ENCODE measurements around the gene WWOX.
"Not testable (repeated sequence)": the region's sequence is repeated elsewhere in the genome, so short reads cannot be mapped to it uniquely, and the experiment has no call there.

Gene WWOX

DNA sequence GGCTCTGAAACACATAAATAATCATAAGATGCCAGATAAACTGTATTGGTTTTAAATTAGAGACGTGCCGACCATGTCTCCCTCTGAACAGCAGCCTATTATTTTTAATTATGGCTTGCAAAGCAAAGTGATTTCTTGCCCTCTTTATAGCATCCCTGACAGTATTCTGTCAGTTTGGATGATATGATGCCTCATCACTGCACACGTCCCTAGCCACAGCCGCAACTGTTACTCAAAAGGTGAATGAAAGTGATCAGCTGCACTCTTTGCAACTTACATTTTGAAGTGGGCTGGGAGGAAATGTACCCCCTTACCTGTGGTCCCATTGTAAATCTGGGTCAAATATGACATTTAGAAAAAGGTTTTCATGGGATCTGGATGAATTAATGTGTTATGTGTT, 1111.2 kb downstream of the WWOX start:
- no peak for DNase-seq

DNA sequence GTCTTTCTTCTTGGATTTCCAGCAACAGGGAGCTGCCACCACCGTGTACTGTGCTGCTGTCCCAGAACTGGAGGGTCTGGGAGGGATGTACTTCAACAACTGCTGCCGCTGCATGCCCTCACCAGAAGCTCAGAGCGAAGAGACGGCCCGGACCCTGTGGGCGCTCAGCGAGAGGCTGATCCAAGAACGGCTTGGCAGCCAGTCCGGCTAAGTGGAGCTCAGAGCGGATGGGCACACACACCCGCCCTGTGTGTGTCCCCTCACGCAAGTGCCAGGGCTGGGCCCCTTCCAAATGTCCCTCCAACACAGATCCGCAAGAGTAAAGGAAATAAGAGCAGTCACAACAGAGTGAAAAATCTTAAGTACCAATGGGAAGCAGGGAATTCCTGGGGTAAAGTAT, 1112.1 kb downstream of the WWOX start:
- DNase-seq = no peak

DNA sequence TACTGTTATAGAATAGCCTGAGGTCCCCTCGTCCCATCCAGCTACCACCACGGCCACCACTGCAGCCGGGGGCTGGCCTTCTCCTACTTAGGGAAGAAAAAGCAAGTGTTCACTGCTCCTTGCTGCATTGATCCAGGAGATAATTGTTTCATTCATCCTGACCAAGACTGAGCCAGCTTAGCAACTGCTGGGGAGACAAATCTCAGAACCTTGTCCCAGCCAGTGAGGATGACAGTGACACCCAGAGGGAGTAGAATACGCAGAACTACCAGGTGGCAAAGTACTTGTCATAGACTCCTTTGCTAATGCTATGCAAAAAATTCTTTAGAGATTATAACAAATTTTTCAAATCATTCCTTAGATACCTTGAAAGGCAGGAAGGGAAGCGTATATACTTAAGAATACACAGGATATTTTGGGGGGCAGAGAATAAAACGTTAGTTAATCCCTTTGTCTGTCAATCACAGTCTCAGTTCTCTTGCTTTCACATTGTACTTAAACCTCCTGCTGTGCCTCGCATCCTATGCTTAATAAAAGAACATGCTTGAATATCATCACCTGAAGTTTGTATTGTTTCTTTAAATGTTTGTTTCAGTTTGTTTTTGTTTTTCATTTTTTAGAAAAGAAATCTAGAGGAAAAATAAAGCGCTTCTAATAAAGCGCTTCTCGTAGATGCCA, 1112.8 kb downstream of the WWOX start:
- DNase-seq = no peak

DNA sequence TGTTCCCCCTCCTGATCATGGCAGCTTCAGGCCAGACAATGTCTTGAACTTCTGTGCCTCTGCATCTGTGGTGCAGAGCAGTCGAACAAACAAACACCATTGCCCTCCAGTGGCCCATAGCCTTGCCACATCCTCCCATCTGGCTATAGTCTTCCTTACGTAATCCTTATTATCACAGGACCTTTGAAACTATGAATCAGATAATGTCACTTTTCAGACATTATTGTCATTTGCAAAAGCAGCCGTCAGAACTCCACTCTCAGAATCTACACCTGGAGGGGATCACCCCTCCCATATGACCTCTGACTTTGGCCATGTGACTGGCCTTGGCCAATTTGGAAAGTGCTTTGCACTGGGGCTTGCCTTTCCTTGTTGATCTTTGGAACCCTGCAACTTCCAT, 1113.8 kb downstream of the WWOX start:
- DNase-seq = peak; percentile 12

DNA sequence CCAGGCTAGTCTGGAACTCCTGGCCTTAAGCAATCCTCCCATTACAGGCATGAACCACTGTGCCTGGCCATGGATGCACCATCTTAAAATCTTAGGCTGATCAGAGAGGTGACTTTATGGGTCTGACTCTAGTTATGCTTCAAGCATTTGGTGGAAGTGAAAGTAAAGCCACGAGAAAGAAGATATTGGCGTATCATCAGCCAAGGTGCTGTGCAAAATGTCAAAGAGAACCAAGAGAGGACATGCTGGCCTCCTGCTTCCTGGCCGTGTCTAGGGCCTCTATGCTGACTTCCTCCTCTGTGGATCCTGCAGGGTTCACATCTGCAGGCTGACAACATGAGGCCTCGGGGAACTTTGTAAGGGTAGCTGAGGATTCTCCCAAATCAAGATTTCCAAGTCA, 1115.8 kb downstream of the WWOX start:
- no peak for DNase-seq

DNA sequence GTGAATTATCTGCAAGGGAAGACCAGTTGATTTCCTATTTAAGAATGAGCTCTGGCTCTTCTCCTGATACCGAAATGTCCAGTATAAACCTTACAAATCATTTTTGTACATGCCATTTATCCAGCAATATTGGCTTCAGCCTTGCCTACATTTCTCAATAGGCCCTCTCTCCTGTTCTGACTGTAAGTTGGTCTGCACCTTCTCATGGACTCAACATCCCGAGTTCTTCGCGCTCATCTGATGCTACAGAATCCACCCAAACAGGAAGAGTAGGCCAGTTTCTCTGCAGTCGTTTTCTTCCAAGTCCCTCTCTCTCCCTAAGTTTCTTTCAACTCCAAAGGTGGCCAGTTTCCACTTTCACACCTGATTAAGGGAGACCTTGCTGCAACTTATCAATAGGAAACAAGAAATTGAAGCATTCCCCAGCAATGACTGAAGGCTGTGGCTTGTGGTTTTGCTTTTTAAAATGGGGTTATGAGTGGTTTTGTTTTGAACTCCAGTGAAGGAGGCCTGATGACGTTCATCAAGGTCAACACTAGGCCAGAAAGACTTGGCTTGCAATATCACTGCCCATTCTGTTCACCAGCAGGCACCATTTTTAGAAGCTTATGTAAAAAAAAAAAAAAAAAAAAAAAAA, 1118.0 kb downstream of the WWOX start:
- DNase-seq = no peak

DNA sequence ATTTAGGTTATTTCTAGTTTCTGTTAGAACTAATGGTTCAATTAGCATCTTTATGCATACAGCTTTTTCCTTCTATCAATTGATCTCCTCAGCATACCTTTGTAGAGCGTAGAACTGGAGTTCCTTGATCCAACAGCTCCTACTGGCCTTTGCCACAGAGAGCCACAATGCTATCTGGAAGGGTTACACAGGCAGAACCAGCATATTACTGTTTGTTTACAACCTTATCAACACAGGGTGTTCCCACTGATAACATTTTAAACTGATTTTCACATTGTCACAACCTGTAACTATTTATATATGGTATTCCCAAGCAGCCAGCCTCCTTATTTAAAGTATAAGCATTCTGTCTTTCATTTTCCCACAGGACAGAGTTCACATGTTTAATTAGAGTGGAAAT, 1118.9 kb downstream of the WWOX start:
- DNase-seq = no peak

DNA sequence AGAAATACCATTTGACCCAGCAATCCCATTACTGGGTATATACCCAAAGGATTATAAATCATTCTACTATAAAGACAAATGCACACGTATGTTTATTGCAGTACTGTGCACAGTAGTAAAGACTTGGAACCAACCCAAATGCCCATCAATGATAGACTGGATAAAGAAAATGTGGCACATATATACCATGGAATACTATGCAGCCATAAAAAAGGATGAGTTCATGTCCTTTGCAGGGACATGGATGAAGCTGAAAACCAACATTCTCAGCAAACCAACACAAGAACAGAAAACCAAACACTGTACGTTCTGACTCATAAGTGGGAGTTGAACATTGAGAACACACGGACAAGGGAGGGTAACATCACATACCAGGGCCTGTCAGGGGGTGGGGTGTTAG, 1126.5 kb downstream of the WWOX start:
- DNase-seq = not testable (repeated sequence)

DNA sequence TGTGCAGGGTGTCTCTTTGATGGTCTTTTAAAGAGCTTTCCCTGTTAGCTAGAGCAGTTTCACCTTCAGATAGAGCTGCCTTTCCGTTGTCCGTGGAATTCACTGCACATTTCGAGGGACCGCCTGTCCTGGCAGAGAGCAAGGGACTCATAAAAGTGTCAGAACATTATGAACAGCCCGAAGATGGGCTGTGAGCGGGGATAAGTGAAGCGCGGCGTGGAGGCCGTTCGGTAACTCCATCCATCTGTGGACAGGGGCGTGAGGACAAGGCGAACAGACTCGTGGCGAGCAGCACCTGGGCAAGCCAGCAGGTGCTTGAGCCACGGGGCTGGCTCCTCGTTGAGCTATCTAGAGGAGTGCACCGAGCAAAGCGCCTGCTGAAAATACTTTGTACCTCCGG, 1129.9 kb downstream of the WWOX start:
- DNase-seq = no peak

DNA sequence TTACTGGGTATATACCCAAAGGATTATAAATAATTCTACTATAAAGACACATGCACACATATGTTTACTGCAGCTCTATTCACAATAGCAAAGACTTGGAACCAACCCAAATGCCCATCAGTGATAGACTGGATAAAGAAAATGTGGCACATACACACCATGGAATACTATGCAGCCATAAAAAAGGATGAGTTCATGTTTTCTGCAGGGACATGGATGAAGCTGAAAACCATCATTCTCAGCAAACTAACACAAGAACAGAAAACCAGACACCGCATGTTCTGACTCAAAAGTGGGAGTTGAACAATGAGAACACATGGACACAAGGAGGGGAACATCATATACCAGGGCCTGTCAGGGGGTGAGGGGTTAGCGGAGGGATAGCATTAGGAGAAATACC, 1146.2 kb downstream of the WWOX start:
- DNase-seq = not testable (repeated sequence)

DNA sequence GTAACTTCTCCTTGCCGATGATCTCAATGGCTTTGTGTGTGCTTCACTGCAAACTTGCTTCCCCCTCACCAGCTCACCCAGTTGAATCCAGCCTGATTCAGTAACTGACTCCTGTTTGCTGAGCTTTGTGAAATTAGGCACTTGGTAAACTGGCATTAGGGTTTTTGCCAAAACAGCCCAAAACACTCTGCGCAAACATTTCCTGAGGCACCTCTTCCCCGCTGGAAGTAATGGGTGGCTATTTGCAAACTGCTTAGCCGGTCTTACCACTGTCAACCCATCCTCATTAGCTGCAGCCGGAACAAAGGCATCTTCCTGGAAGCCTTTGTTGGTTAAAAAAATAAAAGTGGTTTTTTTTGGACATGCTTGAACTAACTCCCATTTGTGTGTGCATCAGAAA, 1147.9 kb downstream of the WWOX start:
- no peak for DNase-seq

DNA sequence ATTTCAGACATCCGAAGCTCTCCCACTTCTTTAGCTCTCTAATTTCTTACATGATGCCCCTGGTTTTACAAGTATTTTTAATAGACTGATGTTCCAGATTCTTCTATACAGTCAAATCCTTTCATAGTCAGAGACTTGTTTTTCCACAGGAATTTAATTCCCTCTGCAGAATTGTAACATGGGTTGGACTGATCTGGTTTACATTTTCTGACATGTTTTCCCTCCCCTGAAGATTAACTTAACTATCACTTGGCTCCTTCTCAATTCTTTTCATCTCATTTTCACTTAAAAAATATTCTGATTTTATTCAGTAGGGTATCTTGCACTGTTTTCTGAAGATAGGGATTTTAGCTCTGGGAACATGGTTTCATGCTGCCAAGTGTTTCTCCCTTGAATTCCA, 1148.9 kb downstream of the WWOX start:
- no peak for DNase-seq

DNA sequence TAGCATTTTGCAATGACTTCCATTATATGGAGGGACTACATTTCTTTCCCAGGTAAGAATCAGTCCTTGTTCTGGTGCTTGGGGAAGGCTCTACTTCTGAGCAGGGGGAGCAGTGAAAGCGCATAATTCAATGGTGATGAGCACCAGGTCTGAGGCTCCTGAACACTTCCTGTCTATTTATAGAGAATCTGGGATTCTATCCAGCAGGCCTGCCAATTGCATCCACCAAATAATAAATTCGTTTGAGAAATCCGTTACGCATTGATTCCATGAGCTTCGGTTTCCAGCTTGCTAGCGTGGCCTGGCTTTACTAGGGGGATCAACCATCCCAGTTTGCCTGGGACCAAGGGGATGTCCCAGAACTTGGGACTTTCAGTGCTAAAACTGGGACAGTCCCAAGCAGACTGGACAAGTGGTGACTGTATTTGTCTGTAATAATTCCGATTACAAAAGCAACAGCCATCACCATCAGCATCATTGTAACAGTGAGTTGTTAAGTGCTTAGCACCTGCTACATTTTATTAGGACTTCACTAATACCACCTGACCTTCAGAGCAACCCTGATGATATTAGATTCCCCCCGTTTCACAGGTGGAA, 1151.1 kb downstream of the WWOX start:
- DNase-seq = no peak

DNA sequence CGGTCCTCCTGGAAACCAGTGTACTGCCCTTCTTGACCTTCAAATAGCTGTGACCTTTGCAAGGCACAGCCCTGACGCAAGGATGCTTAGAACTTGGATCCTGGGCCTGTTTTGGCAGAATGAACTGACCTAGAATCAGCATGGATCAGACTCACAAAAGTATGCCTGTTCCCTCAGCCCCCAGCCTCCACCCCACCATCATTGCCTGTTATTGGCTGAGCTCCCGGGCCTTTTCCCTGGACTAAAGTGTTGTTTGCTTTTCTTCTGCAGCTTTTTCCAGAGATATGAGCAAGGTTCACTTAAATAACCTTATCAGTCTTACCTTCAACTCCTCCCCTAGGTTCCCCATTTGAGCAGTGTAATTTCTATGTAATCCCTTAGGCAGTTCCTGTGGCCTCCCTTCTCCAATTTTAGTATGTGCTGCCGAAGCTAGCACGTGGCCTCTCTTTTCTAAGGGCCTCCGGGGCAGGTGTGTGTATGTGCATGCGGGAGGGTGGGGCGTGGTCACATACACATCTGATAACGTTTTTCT, 1153.7 kb downstream of the WWOX start:
- no peak for DNase-seq

DNA sequence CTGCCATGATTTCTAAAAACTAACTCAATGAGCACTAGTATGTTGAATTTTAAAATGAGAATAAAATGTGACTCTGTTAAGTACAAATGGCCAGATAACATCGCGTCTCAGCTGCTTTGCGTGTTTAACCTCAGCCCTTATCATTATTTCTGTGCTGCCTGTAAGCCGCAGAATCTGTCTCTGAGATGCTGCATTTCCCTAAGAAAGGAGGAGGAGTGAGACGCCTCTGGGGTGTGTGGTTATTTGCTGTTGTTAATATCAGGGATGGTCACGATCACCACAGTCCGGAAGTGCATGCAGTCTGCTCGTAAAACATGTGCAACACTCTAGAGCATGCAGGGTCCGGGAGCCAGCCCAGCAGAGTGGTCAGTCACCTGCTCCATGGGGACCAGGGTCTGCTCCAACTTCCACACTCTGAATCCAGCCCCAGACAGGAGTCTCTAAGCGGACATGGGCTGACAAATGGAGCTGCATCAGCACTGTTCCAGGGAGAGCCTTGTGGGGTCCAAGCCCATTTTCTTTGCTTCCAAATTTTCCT, 1158.6 kb downstream of the WWOX start:
- no peak for DNase-seq

DNA sequence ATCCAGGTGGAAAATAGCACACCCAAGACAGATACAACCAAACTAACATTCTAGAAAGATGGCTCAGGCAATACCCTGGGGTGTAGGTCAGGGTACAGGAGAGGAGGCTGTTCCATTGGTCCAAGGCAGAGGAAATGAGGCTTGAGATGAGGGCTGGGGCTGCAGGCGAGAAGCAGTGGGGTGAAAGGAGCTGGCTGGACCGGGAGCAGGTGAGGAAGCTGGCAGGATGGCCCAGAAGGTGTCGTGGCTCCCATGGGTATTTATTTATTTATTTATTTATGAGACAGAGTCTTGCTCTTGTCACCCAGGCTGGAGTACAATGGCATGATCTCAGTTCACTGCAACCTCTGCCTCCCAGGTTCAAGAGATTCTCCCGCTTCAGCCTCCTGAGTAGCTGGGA, 1161.4 kb downstream of the WWOX start:
- not testable (repeated sequence) for DNase-seq

DNA sequence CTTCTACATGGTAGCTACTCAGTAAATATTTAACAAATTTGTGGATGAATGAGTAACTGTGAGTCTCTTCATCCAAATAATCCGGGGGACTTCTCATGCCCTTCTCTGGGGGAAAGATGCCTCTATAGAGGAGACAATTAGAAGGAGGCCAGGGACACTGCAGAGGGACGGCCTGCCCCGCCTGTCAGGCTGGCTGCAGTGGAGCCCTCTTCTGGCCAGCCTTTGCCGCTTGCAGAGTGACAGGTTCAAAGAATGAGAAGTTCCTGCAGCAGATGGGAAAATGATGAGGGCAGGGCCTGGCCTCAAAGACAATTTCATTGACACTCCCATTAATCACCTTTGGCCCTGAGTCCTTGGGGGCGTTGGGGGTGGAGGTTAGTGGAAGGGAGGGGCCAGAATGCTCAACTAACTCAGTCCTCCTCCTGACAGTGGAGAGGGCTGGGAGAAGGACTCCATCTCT, 1162.1 kb downstream of the WWOX start:
- peak; percentile 47 for DNase-seq

DNA sequence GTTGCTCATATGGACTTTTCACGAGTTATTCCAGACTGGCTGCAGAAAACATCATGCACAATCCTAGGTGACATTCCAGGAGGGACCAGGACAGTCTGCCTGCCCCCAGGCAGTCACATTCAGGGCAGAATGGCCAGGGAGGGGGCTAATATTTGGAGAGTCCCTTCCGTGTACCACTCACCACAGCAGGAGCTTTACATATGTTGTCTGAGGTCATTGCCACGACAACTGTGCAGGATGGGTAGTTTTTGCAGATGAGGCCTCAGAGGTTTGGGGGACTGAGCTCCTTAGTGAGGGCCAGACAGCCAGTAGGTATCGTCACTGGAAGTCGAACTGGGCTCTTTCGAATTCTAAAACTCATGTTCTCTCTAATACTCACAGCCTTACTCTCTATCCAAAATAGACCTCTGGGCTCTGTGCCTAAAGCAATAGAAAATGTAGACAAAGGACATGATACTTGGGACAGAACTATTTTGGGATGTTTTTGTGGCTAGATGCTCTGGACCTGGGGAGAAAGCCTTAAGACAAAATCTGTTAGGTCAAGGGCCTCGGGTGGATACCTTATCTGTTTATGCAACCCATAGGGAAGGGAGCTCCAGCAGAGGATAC, 1162.6 kb downstream of the WWOX start:
- DNase-seq = no peak
